ENCODE measurements around the gene PPP1R3F.
A peak's percentile ranks its signal among the peaks of the same experiment; 100 is the strongest.

The PPP1R3F gene, protein sequence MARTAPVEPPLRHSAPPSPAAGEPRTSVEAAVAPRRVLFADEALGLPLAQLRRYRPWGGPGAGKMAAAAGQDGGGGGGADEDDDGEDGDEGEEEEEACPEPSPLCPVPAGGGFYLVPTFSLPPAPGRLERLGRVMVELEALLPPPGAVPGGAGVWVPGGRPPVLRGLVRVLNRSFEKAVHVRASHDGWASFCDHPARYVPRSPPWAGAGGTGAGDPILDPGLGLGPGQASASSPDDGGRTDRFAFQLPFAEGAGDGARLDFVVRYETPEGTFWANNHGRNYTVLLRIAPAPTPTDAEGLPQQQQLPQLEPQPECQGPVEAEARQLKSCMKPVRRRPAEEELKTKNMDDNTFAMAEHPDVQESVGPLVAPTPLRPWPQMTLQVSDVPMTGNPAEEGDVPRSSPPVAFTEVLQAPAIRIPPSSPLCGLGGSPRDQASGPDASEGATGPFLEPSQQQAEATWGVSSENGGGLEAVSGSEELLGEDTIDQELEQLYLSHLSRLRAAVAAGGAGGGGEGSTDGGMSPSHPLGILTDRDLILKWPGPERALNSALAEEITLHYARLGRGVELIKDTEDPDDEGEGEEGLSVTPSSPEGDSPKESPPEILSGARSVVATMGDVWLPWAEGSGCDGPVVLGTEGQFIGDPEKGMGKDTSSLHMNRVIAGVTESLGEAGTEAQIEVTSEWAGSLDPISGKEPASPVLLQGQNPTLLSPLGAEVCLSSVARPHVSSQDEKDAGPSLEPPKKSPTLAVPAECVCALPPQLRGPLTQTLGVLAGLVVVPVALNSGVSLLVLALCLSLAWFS

DNA sequence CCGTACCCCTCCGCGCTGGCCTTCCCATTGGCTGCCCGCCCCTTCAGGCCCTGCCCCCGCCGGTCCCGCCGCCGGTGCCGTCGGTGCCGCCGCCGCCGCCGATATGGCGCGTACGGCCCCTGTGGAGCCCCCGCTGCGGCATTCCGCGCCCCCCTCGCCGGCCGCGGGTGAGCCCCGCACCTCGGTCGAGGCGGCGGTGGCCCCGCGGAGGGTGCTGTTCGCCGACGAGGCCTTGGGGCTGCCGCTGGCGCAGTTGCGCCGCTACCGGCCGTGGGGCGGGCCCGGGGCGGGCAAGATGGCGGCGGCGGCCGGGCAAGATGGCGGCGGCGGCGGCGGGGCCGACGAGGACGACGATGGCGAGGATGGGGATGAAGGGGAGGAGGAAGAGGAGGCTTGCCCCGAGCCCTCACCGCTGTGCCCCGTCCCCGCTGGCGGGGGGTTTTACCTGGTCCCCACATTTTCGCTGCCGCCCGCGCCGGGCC is at the start of gene PPP1R3F:
Gene PPP1R3F (plus strand): TSS at position 27 of the 482 bp plus-strand sequence. CDS start 77 bp downstream, at position 104.
- peak in 8 of 51 donors; percentile 29 to 78 (median 48) for DNase-seq

DNA sequence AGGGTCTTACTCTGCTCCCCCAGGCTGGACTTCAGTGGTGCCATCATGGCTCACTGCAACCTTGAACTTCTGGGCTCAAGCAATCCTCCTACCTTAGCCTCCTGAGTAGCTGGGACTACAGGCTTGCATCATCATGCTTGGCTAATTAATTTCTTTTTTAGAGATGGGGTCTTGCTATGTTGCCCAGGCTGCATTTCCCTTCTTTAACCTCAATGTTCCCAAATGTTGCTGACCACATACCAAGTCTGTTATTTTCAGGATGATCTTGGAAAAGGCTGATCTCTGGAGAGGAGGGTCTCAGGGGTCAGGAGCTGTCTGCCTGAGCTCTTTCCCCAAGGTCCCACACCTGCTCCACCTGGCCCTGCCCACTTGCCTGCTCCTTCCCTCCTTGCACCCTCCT is 49.5 kb upstream of the PPP1R3F start:
- DNase-seq, result no peak

DNA sequence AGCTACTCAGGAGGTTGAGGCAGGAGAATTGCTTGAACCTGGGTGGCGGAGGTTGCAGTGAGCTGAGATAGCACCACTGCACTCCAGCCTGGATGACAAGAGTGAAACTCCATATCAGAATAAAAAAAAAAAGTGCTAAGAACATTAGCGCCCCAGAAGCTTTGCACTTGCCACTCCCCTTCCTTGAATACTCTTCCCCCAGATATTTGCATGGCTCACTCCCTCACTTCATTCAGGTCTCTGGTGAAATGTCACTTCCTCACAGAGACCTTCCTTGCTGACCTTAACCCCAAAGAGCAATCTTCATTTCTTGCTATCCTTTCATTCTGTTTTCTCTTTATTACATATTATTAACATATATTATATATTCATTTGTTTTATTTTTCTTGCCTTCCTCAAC is 47.7 kb upstream of the PPP1R3F start:
- DNase-seq, result no peak

DNA sequence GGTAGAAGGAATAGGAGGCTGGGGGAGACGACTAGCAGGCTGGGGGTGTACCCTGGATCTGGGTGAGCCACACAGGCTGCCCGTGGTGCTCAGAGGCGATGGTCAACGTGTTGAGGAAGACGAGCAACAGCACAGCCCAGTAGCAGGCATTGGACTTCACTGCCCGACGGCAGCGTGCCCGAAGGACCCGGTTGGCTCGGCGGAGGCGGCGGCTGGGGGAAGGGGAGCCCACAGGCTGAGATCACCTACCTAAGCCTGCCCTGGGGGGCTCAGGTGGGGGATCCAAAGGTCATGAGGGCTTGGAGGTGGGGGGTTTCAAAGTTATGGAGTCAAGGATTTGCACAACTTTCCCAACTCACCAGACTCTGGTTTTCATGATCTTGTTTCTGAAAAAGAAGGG is 43.7 kb upstream of the PPP1R3F start:
- no peak for DNase-seq

DNA sequence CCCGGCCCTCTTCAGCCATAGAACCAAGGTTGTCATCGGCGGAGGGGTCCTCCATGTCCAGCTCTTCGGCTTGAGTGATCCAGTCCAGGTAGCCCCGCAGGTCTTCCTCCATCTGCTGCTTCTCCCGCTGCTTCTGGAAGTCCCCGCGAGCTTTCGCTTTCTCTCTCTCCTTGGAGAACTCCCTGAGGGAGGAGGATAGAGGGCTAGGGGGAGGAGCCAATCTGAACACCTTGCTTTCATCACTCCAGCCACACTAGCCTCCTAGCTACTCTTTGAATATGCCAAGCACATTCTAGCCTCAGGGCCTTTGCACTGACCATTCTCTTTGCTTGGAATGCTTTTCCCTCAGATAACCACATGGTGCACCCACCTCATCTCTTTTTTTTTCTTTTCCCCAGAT is 42.6 kb upstream of the PPP1R3F start:
- no peak for DNase-seq

DNA sequence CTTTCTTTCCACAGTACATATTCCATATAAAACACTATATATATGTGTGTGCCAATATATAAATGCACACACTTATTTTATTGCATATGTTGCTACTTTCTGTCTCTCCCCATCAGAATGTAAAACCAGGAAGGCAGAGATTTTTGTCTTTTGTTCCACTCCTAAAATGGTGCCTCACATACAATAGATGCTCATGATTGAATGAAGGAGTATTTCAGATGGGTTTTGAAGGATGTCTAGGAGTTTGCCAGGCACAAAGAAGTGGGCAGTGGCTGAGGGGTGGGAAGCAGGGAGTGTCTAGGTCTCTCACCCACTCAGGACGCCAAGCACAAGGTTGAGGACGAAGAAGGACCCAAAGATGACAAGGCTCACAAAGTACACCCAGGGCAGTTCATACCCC is 41.9 kb upstream of the PPP1R3F start:
- DNase-seq, result no peak

DNA sequence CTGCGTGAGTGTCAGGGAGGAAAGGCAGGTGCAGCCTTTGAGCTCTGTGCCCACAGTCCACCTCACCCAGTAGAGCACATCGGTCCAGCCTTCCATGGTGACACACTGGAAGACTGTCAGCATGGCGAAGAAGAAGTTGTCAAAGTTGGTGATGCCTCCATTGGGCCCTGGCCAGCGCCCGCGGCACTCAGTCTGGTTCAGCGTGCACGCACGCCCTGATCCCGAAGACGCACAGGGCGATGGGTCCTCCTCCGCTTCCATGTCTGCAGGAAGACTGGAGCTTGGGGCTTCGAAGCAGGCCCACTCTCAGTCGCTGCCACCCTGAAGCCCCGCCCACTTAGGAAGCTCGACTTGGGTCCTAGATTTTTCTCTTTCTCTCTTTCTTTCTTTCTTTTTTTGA is 41.4 kb upstream of the PPP1R3F start:
- no peak for DNase-seq

DNA sequence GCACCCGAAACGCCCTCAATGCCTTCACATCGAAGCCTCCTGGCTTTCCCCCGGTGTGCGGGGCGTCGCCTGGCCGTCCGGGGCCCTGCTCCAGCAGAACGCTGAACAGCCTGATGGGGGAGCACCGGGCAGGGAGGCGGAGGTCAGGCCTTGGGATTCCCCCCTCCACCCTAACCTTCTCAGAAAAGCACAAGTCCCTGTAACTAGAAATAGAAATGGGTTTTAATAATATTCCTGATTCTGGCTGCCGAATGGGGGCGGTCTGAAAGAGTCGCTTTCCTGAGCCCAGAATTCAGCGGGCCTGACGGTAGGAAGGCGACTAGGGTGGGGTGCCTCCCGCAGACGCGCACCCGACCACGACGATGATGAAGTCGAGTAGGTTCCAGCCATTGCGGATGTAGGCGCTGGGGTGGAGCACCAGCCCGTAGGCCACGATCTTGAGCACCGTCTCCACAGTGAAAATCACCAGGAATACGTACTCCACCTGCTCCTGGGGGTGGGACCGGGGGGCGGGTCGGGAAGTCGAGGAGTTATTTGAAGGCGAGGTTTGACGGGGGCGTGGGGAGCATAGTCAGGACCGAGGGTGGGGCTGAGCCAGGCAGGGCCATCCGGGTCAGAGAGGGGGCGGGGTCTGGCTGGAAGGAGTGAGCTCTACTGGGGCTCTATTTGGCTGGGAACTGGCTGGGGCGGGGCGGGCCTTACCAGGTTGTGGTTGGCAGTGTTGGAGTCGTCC is 38.9 kb upstream of the PPP1R3F start:
- peak in 13 of 51 donors; percentile 0 to 17 (median 4) for DNase-seq

DNA sequence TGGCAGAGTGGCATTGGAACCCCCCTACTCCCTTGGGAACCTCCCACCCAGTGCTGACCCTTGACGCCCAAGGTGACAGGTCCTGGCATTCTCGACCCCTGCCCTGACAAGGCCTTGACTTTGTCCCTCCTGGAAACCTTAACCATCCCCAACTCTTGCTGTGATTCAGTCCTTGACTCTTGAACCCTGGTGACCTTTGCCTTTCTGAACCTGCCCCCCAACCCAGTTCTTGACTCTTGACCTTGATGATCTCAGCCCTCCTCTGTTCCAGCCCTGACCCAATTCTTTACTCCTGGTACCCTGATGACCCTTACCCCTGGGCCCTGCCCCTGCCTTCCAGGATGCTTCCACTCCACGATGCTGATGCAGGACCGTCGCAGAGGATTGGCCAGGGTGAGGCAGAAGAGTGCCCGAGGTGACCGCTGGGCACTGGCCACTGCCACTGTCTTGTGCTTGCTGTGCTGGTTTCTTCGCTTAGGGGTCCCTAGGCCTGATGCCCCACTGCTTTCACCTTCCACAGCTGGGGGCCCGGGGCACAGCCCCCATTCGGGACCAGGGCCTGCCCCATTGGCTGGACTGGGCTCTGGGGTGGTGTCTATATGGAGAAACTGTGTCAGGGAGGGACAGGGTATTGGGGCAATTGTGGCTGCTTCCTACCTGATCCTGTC is 38.1 kb upstream of the PPP1R3F start:
- DNase-seq, result no peak

DNA sequence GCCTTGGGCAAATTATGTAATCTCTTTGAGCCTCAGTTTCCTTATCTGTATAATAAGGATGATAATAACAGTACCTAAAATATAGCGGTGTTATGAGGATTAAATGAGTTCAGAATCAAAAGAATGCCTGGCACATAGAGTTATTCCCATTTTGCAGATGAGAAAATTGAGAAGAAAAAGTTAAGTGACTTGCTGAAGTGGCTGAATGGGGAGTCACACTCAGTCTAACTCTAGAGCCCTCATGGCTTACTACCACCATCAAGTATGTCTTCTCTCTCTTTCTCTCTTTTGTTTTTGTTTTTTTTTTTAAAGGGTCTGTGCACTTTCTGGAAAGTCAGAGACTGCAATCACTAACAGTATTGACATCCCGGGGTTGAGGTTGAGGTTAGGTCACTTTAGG is 37.1 kb upstream of the PPP1R3F start:
- DNase-seq, result no peak

DNA sequence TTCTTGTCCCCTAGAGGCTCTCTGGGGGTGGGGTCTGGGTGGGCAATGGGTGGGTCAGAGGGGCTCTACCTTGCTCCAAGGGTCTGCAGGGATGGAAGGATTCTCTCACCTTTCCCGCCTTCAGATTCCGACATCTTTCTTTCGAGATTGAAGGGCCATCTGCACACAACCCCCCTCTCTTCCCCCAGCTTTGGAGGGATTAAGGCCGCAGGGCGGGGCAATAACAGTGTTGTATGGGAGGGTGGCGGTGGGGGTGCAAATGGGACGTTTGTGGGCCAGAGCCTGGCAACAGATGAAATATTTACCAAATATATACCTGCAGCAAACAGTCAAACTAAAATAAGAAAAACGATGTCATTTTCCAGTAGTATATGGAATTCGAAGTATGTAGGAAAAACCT is 36.4 kb upstream of the PPP1R3F start, which contains the start of gene CACNA1F:
Gene CACNA1F (minus strand): TSS at position 165 of the 400 bp plus-strand sequence. CDS start 31 bp downstream, at position 134.
- DNase-seq, result no peak

DNA sequence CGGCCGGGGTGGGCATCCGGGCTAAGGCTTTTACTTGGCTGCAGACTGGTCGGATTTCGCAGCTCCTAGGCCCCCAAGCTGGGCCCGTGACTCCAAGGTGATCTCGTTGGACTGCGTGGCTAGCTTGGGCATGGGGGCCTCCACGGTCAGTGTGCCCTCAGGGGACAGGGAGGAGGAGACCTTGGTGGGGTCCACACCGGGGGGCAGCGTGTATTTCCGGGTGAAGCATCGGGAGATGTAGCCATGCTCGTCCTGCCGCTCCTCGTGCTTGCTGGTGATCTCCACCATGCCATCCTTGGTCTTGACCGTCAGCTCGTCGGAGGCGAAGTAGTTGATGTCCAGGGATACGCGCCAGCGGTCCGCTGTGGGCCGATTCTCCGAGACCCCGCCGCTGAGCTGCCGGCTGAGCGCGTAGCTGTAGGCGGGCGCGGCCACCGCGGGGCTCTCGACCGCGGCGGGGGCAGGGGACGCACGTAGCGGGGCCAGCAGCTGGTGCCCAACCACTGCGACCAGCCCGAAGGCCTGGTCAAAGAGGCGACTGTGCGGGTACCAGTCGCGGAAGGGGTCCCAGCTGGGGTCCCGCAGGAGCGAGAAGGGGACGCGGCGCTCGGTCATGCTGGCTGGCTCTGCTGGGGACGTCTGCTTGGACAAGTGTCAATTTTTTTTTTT is 35.6 kb upstream of the PPP1R3F start:
- no peak for DNase-seq

DNA sequence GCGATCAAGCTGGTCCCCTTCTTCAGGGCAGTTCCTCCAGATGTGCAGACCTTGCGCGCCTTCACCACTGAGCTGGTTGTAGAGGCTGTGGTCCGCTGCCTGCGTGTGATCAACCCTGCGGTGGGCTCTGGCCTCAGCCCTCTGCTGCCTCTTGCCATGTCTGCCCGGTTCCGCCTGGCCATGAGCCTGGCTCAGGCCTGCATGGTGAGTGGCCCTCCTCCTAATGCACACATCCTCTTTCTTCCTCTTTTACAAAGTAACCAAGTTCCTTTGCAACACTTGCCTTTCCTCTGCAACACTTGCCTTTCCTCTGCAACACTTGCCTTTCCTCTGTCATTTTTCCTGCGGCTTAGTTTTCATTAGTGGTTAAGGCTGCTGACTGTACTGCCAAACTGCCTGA is 32.5 kb upstream of the PPP1R3F start:
- peak in 1 of 51 donors; percentile 1 for DNase-seq

DNA sequence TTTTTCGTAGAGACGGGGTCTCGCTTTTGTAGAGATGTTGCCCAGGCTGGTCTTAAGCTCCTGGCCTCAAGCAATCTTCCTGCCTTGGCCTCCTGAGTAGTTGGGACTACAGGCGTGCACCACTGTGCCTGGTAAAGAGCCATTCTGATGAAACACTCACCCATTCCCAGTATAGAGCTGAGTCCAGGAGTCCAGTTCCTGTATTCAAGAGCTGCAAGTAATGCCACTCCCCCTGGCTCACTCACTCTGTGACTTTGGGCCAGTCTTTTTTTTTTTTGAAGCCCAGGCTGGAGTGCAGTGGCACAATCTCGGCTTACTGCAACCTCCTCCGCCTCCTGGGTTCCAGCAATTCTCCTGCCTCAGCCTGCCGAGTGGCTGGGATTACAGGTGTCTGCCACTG is 30.9 kb upstream of the PPP1R3F start:
- no peak for DNase-seq

DNA sequence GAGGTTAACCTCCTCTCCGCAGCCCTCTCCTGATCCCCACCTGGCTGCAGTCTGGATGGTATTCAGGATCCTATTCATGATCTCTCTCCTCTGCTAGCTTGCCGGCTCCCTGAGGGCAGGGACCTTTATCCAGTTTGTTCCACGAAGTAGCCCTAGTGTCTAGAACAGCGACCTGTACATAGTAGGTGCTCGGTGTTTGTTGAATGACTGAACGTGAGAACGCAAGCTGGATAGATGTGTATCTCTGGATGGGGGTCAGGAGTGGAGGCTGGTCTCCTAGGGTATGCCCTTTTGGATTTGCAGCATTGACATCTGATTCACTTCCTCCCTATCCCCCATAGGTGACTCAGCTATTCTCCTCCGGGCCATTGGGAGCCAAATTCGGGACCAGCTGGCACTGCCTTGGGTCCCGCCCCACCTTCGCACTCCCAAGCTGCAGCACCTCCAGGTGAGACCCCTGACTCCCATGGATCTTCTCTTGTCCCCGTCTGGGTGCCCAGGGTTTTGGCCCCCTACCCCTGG is 27.0 kb upstream of the PPP1R3F start:
- DNase-seq, result no peak

DNA sequence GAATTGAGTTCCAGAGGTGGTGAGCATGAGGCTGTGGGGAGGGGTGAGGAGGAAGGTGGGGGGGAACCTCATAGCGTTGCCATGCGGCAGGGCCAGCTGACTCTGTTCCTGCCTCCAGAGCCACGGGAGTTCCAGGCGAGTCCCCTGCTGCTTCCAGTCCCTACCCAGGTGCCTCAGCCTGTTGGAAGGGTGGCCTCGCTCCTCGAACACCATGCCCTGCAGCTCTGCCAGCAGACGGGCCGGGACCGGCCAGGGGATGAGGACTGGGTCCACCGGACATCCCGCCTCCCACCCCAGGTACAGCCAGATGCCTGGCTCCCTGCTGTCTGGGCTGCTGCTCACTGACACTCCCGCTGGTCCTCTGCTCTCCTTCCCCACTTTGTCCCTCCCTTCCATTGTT is 26.4 kb upstream of the PPP1R3F start:
- no peak for DNase-seq

DNA sequence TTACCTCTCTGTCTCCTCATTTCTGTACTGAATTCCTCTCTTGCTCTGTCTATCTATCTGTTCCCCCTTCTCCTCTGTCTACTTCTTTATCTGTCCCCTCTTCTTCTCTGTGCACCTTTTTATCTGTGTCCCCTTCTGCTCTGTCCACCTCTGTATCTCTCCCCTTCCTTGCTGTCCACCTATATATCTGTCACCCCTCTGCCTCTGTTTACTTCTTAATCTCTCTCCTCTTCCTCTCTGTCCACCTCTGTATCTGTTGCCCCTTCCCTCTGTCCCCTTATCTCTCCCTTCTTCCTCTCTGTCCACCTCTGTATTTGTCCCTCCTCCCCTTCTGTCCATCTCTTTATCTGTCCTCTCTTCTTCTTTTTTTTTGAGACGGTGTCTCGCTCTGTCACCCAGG is 25.4 kb upstream of the PPP1R3F start:
- no peak for DNase-seq

DNA sequence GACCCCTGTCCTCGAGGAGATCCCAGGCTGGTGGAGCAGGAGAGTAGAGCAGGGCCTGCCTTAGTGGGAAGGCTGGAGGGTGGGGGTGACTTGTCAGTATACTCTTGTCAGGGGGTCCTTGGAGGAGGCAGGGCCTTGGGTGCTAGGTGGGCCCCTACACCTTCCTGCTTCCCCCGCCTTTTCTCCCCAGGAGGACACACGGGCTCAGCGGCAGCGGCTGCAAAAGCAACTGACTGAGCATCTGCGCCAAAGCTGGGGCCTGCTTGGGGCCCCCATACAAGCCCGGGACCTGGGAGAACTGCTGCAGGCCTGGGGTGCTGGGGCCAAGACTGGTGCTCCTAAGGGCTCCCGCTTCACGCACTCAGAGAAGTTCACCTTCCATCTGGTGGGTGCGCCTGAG is 23.1 kb upstream of the PPP1R3F start:
- DNase-seq, result no peak

DNA sequence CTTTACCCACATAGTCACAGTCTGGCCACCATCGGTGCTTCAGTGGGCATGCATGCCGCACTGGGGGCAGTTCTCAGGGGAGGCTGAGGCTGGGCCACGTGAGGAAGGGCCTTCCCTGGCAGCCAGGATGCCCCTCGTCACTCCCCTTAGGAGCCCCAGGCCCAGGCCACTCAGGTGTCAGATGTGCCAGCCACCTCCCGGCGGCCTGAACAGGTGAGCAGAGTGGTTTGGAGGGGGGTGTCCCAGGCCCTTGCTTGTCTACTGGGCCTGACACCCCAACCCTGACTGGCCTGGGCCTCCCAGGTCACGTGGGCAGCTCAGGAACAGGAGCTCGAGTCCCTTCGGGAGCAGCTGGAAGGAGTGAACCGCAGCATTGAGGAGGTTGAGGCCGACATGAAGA is 22.2 kb upstream of the PPP1R3F start:
- DNase-seq, result no peak
